Keratinocyte (primary cell): ENCODE measurements around the gene SNPH. TPM values are rescaled to one million over a fixed set of nuclear protein-coding genes. Genes with fewer than 3 reads are reported as not detected.

ENCODE experiments used
- DNase-seq: peaks from one replicate; pipeline ENCODE4 v3.0.0-alpha.2; 2011; ENCODE audit warnings: low read depth, missing footprints, low spot score
- FAIRE-seq: peaks from 2 replicates; lab custom pipeline; 2011; peaks lifted over from hg19 to GRCh38; lab: Jason Lieb, UNC
- H2AFZ ChIP-seq: 2 replicates; pipeline ENCODE4 v1.6.0; 2012; ENCODE audit warnings: low read length, control low read depth, inconsistent platforms; ENCODE audit not compliant: control insufficient read depth
- H3K27ac ChIP-seq: 2 replicates; pipeline ENCODE4 v1.5.1; 2011; ENCODE audit warnings: low read length; ENCODE audit not compliant: control insufficient read depth, insufficient read depth
- H3K27me3 ChIP-seq: 3 replicates; pipeline ENCODE4 v1.6.0; 2011; ENCODE audit warnings: low read length; ENCODE audit not compliant: control insufficient read depth, insufficient read depth; ENCODE audit errors: extremely low read depth
- H3K36me3 ChIP-seq, 2 experiments: 2 replicates in 1 of 2; 3 replicates in 1 of 2; pipeline ENCODE4 v1.5.1; 2011; ENCODE audit warnings: low read length in 2 of 2, mild to moderate bottlenecking in 1 of 2; ENCODE audit not compliant: control insufficient read depth in 2 of 2, insufficient read depth in 2 of 2; ENCODE audit errors: extremely low read depth in 1 of 2
- H3K4me1 ChIP-seq: 3 replicates; pipeline ENCODE4 v1.5.1; 2011; ENCODE audit warnings: low read length; ENCODE audit not compliant: control insufficient read depth, insufficient read depth; ENCODE audit errors: extremely low read depth
- H3K4me2 ChIP-seq: 3 replicates; pipeline ENCODE4 v1.6.0; 2011; ENCODE audit warnings: low read depth, low read length; ENCODE audit not compliant: control insufficient read depth, insufficient read depth; ENCODE audit errors: extremely low read depth
- H3K4me3 ChIP-seq, 3 experiments: fragments of 200-600 bp in 1 of 3; sonication (generic) in 1 of 3; 2 replicates in 2 of 3; 3 replicates in 1 of 3; pipeline ENCODE4 v1.5.1; 2011 to 2016; ENCODE audit warnings: low read length in 3 of 3, mild to moderate bottlenecking in 3 of 3, control low read depth in 2 of 3, inconsistent platforms in 1 of 3, low read depth in 1 of 3, mixed read lengths in 1 of 3, mixed run types in 1 of 3, moderate library complexity in 1 of 3; ENCODE audit not compliant: control insufficient read depth in 2 of 3, insufficient read depth in 2 of 3; ENCODE audit errors: extremely low read depth in 1 of 3
- H3K79me2 ChIP-seq: 2 replicates; pipeline ENCODE4 v1.6.0; 2012; ENCODE audit warnings: low read length; ENCODE audit not compliant: control insufficient read depth, insufficient read depth
- H3K9ac ChIP-seq: 3 replicates; pipeline ENCODE4 v1.6.0; 2011; ENCODE audit warnings: low read length; ENCODE audit not compliant: control insufficient read depth, insufficient read depth; ENCODE audit errors: extremely low read depth
- H3K9me1 ChIP-seq: 3 replicates; pipeline ENCODE4 v1.6.0; 2011; ENCODE audit warnings: low read length; ENCODE audit not compliant: control insufficient read depth, insufficient read depth; ENCODE audit errors: extremely low read depth
- H3K9me3 ChIP-seq: 2 replicates; pipeline ENCODE4 v1.5.1; 2012; ENCODE audit warnings: low read depth, low read length; ENCODE audit not compliant: control insufficient read depth
- H4K20me1 ChIP-seq: 3 replicates; pipeline ENCODE4 v1.6.0; 2011; ENCODE audit warnings: low read length; ENCODE audit not compliant: control insufficient read depth, insufficient read depth; ENCODE audit errors: extremely low read depth
- CTCF ChIP-seq, 3 experiments: IDR thresholded peaks in 1 of 3; conservative IDR thresholded peaks in 1 of 3; optimal IDR thresholded peaks in 1 of 3; 2 replicates in 2 of 3; 3 replicates in 1 of 3; pipeline versions ENCODE3 to v1.5.1; 2011; ENCODE audit warnings: low read length in 3 of 3, mild to moderate bottlenecking in 3 of 3, moderate library complexity in 2 of 3, control low read depth in 1 of 3, inconsistent platforms in 1 of 3; ENCODE audit not compliant: insufficient read depth in 2 of 3; ENCODE audit errors: extremely low read depth in 1 of 3
- EZH2 ChIP-seq: IDR thresholded peaks from one replicate; pipeline ENCODE4 v1.6.1; 2012; ENCODE audit warnings: inconsistent platforms, mild to moderate bottlenecking, low read length, moderate library complexity
- dilution Hi-C: fragments of 300-500 bp; cut with MboI; formaldehyde crosslinking; loops from one replicate; pipeline ENCODE4 v1.7.0; 2020; ENCODE audit warnings: low sequenced_read_pairs; ENCODE audit not compliant: extremely low pct_ligation_motif_present
- polyA plus RNA-seq, 5 experiments: library from polyadenylated mRNA; depleted of rRNA in 3 of 5; stranded (reverse) in 3 of 5; stranded (forward) in 1 of 5; unstranded in 1 of 5; fragments of >200 nt; gene quantifications; 1 replicate in 1 of 5; 2 replicates in 3 of 5; 3 replicates in 1 of 5; pipeline versions ENCODE4 v1.2.1 to v1.2.3, GENCODE V29; 2011 to 2012; ENCODE audit warnings: missing spikeins in 2 of 5, low read depth in 1 of 5, low replicate concordance in 1 of 5

The SNPH gene
- polyA plus RNA-seq, 1 donor (not counting 4 experiments of a cell fraction or from before 2014, with no cell fraction given): 1.3 TPM

- peak overlapping the region; percentile 65 to 92 (median 80) for H3K4me3 ChIP-seq
- peaks cover 72% of the 10 kb centered on the region for H3K4me1 ChIP-seq
- DNase-seq: no peak
- no peak overlapping the region for H2AFZ ChIP-seq
- no peaks in the 10 kb centered on the region for H3K36me3 ChIP-seq
- H3K9me1 ChIP-seq: peaks cover 2% of the 10 kb centered on the region
- no peak for FAIRE-seq
- H3K4me2 ChIP-seq: peak overlapping the region; percentile 96
- H4K20me1 ChIP-seq: no peaks in the 10 kb centered on the region
- TF ChIP-seq CTCF (optimal IDR thresholded peaks at IDR 0.05 in 1 of 3, IDR thresholded peaks at IDR 0.05 in 1 of 3, conservative IDR thresholded peaks at IDR 0.05 in 1 of 3; ENCODE audit: extremely low read depth in 1 of 3, insufficient read depth in 2 of 3, low read length in 3 of 3) (no peak), EZH2 (no peak)
- H3K9me3 ChIP-seq: no peaks in the 10 kb centered on the region
- H3K79me2 ChIP-seq: peaks cover 56% of the 10 kb centered on the region
- dilution Hi-C loops: no loop called here
- peak overlapping the region; percentile 99 for H3K27ac ChIP-seq
- H3K9ac ChIP-seq: peak overlapping the region; percentile 100
- H3K27me3 ChIP-seq: no peaks in the 10 kb centered on the region
Measured at GRCh38 chr20:1326031-1326930, 60.2 kb downstream of the SNPH start.

GRCh38 chr20:1327241-1327653, 61.2 kb downstream of the SNPH start:
- Histone ChIP-seq H3K4me3 (peak overlapping the region in 2 of 3 experiments; percentile 17 to 53), H3K36me3 (peaks cover 0 to 2% of the 10 kb centered on the region in 2 experiments), H3K4me1 (peaks cover 78% of the 10 kb centered on the region), H3K9me3 (no peaks in the 10 kb centered on the region), H3K27ac (peak overlapping the region; percentile 99), H4K20me1 (no peaks in the 10 kb centered on the region), H3K27me3 (no peaks in the 10 kb centered on the region), H3K9ac (peak overlapping the region; percentile 100), H3K4me2 (peak overlapping the region; percentile 96), H3K79me2 (peaks cover 61% of the 10 kb centered on the region), H3K9me1 (peaks cover 2% of the 10 kb centered on the region), H2AFZ (no peak overlapping the region)
- TF ChIP-seq CTCF (optimal IDR thresholded peaks at IDR 0.05 in 1 of 3, IDR thresholded peaks at IDR 0.05 in 1 of 3, conservative IDR thresholded peaks at IDR 0.05 in 1 of 3; ENCODE audit: extremely low read depth in 1 of 3, insufficient read depth in 2 of 3, low read length in 3 of 3) (no peak), EZH2 (no peak)
- dilution Hi-C loops: no loop called here
- DNase-seq (no peak), FAIRE-seq (no peak)
